ENCODE measurements around the gene KMT2D.
A peak's percentile ranks its signal among the peaks of the same experiment; 100 is the strongest.

Gene KMT2D

DNA sequence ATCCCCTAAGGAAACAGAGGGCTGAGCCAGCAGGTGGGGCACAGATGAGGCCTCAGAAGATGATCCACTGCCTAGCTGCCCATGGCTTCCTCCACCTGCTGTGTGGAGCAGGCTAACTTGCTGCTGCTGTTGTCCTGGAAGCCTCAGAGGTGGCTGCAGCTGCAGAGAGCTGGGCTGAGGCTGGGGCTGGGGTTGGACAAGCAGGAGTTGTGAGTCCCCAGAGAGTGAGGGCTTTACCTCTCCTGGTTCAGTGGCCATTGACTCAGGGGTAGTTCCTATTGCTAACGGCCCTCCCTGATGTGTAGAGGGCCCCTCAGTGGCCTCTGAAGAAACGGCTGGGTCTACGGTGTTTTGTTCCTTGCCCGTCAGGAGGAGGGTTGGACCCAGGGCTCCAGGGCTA is 28.3 kb downstream of the KMT2D start:
- DNase-seq: no peak

DNA sequence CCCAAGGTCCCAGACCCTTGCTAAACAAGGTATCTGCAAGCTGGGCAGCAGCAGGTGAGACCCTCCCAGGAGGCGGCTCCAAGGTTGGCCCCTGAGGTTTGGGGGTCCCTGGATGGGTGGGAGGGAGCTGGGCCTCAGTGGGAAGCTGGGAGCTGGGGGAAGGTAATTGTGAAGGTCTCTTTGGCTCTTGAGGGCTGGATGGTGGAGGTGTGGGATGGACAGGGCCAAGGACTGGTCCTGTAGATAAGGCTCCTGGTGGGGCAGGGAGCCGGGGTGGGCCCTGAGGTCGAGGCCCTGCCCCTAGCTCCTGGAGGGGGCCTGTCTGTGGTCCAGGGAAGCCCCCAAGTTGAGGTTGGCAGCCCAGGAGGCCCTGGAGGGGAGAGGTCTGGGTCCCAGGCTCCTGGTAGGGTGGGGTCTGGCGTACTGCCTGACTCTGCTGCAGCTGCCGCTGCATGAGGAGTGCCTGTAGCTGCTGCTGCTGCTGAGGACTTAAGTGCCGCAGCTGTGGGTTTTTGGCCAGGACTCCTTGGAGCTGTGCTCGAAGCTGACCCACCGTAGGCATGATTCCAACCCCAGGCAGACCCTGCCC is 28.9 kb downstream of the KMT2D start:
- no peak for DNase-seq

DNA sequence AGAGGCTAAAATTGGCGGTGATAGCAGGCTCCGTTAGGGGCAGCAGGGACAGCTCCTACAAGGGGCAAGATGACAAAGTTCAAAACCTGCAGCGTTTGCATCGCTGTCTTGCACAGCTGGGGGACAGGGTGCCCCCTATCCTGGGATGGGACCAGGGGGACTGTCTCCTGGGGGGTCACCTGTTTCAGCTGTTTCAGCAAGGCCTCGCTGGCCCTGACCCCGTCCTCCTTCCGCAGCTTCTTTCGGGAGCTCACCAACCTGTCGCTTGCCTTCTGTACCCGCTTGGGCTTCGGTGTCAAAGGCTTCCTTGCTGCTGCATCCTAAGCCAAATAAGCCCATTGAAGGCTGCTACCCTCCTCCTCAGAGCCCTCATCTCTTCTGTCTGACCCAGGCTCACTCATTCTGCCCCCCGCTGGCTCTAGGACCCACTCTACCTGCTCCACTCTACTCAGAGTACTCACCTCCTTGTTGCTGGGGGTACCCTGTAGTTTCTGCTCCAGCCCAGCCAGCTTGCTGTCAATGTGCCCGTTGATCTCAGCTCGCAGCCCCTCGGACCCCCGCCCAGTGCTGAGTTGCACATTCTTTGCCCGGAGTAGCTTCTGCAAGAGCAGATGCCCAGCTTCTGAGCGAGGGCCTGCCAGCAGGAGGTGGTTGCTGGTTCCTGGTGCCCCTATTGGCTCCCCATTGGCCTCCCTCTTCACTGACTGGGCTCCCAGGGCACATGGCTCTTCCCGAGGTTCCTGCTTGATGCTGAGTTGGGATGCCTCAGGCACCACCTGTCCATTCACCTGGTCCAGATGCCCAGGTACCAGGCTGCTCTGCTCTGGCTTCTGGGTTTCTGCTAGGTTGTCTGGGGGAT is 29.7 kb downstream of the KMT2D start:
- DNase-seq: no peak

DNA sequence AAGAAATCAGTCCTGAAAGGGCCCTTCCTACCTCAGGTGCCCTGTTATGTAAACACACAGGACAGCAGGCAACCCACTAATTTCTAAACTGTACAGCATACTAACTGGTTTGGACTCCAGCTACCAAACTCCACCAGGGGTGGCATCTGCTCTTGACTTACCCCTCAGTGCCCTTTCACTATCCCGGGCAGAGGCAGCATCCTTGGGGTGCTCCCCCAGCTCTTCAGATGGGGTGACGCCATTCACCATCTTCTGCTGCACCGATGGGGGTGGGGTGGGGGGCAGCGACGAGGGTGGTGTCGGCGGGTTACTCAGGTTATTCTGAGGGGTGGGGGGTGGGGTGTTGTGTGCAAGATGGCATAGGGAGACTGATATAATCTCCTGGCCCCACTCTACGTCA is 30.5 kb downstream of the KMT2D start:
- DNase-seq: no peak

DNA sequence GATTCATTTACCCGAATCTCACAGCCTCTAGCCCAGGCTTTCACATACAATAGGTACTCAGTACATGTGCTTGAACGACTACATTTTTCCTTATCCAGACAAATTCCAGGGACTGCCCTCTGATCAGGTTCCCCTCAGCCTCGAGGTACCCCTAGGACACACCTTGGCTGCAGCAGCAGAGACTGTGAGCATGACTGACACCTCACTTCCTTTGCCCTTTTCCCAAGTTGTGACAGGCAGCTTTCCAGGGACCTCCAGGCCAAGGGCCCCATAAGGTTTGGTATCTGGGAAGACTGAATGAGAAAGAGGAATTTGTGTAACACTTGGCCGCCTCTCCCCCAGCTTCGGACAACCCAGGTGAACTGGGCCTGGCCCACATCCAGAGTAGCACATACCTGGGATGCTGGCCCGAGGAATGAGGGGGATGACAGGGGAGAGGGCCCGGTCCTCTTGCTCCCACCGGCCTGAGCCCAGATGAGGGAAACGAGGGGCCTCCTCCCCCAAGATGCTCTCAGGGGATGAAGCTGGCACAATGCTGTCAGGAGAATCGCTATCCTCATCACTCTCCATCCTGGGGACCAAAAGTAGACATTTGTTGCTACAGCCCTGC is 31.8 kb downstream of the KMT2D start:
- no peak for DNase-seq

DNA sequence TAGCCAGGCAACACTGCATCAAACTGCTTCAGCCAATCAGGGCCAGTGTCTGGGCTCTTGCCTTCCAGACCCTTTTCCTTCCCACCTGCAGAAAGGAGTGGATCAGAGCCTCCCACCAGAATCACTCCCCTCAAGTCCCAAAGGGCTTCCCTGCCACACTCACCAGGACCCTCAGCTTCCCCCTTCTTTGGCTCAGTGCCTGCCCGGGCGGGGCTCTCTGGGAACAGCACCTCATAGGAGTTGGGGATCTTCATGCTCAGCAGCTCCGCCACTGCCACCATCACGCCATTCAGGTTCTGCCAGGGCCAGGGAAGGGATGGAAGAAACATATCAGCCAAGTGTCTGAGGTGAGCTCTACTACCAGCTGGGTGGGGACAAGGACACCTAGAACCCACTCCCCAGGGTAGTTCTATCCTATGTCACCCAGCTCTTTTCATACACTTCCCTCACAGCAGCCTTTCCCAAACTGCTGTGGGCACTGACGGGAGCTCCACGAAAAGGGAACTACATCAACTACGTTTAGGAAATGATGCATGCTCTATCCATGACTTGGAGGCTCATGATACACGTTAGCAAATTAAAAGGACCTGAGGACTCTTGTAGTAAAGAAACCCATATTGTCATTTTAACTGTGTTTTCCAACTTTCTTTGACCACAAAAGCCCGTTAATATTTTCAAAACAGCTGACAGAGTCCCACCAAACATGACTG is 32.6 kb downstream of the KMT2D start:
- DNase-seq: no peak

DNA sequence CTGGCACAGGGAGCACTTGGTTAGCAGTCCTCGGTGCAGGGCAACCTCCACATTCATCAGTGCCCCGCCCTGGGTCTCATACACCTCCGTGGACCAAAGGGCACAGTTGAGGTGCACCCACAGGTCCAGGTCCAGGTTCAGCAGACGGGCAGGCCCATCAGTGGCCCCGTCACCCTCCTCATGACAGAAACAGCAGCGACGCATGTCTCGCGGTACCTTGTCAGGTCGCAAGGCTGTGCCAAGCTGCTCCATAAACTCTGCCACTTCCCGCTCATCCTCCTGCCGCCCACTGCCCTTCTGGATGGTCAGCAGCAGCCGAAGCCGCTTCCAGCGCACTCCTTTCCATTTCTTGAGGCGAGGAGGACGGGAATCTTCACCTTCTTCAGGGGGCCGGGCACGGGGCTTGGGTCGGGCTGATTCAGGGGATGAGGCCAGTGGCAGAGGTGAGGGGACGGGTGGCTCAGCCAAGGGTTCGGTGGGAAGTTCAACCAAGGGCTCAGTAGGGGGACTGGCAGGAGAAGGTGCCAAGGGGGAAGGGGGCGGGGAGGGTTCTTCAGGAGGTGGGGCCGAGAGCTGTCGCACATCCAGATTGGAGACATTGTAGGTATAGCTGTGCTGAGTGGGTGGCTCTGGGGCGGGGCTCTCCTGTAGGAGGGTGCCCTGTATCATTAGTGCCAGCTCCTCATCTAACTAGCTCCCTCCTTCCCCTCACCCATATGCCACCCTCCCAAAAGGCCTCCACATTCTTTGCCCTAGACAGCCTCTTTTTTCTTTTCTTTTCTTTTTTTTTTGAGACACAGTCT is 33.7 kb downstream of the KMT2D start:
- no peak for DNase-seq

DNA sequence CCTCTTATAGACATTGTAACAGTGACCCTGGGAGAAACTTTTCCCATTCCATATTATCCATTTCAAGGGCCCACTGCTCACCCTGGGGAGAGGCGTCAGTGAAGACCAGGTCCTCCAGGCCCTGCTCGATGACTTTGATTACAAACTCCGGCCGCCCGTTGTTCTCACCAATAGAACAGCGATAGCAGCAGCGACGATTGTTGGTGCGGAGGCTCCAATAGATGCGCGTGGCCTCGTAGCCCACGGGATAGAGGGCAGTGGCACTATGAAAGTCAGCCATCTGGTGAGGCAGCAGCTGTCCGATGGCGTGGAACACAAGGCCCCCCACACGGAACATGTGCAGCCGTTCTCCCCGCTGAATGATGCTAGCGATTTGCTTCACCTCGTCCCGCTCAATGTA is 34.5 kb downstream of the KMT2D start:
- DNase-seq: no peak

DNA sequence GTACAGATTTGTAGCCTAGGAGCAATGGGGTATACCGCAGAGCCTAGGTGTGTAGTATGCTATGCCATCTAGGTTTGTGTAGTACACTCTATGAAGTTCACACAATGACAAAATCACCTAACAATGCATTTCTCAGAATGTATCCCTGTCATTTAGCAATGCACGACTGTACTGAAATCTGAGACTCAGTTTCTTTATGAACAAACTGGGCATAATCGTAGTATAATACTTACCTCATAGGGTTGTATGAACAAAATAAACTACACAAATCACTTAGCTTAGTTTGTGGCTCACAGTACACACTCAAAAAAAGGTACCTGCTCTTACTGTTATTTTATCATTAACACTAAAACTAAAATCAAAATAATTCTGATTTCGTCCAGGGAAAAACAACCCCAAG is 35.1 kb downstream of the KMT2D start:
- no peak for DNase-seq

DNA sequence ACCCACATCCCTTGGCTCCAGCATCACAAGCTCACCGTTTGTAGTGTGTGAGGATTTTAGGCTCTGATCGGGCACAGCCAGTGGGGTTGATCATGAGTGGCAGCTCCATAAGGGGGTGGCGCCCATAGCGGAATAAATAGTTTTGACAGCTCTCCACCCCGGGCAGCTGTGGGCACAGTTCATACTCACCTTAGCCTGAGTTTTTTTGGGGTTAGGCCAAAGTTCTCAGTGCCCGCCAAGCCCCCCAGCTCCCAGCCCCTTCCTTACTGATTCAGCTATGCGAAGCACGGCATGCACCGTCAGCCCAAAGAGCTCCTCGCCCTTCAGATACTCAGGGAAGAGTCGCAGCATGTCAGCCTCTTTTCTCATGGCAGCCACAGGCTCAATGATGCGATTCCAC is 36.1 kb downstream of the KMT2D start:
- DNase-seq: no peak

DNA sequence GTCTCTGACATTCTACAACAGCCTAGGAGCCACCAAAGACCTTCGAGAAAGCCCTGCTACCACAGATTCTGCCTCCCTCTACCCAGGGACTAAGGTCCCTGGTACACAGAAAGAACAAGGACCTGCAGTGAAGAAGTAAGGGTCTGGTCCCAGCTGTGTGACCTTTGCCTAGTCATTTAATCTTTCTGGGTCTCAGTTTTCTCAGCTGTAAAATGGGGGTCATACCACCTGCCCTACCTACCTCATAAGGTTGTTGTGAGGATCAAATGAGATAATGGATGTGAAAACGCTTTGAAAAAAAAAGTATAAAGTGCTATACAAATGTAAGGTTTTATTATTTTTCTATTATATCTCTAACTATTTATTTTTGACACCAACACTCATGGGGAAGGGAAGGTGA is 36.8 kb downstream of the KMT2D start:
- DNase-seq: no peak

DNA sequence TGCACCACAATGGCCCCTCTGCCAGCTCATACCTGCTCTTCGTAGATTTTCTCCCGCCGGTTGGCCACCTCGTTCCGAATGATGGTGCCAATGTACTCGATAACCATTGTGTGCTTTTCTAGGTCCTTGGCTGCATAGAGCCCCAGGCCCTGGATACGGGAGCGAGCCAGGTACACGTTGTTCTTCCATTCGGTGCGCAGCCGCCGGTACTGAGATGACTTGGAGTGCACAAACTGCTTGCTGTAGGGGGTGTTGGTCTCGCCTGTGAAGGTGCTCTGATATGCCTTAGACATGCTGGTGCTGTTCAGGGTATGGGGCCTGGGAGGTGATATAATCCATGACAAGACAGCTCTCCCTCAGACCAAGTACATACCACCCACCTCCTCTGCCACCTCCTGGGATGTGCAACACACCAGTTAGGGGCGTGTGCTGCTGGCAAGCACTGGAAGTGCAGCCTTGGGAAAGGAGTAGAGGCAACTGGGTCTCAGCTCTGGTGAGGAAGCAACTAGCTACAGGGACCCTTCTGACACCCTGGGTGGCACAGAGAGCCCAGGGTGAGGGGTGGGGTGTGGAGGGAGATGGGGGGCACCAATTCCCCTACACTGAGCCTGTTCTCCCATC is 37.9 kb downstream of the KMT2D start:
- no peak for DNase-seq

DNA sequence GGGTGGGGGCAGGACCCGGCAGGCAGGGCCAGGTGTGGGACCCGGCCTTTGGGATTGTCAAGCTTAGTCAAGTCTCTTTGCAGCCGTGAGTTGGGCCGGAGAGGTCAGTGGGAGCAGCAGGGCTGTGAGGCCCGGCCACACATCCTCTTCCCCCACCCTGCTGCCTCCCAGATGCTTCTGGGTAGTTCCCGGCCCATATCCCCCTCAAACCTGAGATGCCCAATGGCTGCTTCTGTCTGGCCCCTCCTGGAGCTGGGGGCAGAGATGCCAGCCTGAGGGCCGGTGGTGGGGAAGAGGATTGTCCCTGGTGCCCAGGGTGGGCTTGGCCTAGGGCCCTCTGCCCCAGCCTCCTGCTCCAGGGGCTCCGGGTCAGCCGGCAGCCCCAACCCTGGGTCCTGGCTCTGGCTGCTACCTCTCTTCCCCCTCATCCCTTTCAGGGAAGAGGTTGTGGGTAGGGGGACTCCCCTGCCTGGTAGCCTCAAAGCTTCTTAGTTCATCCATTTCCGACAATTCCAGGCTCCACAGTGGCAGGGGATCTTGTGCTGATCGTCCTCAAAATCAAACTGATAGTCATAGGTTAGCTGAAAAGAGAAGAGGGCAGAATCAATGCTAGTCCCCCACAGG is 39.2 kb downstream of the KMT2D start:
- DNase-seq: no peak

DNA sequence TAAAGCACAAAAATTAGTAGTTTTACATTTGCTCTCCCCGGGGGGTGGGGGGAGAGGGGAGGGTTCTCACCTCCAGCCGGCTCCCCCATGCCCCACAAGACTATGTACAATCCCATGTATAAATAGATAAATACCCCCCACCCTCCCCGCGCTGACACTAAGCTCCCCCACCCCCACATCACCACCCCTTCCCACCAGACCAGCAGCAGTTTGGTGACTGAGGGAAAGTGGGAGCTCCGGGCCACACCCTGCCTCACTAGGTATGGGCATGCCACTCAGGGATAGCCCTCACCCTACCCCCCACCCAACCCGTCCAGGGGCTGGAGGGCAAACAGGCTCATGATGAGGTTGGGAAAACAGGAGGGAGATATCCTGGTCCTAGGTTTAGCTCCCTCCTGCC is 40.2 kb downstream of the KMT2D start:
- DNase-seq: no peak

DNA sequence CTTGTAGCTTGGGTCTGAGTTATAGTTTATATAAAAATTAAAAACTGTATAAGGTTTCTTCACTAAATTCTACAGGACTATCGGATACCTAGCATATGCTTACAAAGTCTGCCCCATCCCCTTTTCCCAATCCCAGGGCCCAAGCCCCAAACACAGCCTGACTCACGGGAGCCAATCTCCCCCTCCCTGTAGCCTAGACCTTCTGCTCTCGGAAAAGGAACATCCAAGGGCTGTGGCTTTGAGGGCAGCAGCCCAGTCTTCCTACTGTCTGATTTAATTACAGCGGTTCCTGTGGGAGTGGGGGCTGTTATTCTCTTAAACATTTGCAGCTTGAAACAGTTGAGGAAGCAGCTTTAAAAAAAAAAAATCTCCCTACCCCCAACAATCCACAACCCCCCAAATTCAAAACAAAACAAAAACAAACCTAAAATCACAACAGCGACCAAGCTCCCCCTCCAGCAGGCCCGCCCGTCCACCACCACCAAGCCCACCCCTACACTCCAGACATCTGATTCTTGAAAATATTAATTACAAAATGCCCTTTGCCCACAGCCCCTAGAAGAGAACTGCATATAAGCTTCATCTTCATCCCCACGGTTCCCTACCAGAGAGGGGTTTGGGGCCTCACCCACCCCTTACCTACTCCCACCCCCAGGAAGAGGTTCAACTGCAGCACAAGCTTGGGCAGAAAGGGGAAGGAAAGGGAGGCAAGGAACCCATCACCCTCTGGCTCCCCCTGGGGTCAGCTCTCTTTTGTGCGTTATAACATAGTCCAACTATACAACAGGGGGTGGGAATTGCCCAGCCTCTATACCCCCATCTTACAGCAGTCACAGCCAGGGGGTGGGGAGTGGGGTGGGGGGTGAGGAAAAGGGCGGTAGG is 40.9 kb downstream of the KMT2D start:
- peak; percentile 42 for DNase-seq

DNA sequence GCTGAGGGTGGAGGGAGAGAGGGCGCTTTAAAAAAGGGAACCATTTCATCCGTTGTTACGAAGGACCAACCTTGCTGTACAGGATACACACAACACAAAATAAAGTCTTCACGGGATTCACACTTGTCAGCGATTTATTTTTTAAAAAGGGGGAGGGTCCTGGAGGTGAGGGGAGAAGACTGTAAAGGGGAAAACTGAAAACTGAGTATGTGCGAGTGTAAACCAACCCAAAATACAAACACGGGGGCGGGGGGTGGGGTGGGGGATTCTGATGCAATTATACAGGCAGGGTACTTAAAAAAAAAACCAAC is 41.5 kb downstream of the KMT2D start:
- DNase-seq: no peak

DNA sequence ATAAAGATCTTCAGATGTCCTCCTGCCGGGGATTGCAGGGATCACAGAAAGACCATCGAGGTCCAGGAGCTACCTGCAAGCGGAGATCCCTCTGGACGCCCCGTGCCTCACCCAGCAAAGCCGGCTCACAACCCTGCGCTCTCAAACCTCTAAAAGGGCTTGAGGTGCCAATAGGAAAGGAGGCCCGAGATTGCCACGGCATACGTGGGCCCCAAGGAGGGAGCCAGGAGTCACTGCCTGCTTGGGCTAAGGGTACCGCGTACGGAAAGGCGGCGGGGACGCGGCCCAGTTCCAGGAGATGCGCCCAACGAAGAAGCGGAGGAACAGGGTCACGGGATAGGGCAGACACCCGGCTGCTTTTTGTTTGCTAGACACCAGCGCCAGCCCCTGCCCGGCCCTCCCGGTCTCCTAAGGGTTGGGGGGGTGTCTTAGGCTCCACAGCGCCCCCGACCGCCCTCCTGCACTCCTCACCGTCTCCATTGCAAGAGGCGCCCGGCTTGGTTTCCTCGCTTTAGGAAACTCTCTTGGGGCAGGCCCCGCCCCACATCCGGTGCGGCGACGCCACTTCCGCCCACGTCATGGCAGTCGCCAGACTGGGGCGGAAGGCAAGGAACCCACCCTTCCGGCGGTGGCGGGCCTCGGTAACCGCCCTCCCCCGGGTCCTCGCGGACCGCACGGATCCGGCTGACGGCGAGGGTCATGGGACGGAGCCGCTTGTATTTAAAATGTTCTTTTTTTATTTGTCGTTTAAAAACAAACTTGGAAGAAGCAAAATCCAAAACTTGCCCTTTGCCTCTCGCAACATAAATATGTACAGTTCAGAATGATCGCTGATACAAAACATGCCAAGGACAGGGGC is 42.1 kb downstream of the KMT2D start, which contains the start of gene PRKAG1:
TSS of gene PRKAG1 (minus strand) at position 516 of the 859 bp plus-strand sequence. CDS start at position 480, 36 bp downstream.
- peak; percentile 97 for DNase-seq

DNA sequence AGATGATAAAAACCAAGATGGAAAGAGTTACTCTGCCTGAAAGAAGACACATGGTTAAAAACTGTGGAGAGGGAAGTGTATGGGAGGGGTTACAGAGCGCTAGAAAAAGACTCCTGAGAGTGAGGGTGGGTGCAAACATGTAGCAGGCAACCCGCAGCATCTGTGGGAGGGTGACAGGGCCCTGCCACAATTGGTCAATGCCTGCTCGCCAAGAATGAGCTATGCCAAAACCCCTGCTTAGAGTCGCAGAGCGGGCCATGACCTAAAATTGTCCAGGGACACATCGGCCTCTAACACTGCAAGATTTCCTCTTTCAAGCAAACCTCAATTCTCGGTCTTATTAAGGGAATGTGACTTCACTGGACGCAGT is 42.7 kb downstream of the KMT2D start:
- no peak for DNase-seq

DNA sequence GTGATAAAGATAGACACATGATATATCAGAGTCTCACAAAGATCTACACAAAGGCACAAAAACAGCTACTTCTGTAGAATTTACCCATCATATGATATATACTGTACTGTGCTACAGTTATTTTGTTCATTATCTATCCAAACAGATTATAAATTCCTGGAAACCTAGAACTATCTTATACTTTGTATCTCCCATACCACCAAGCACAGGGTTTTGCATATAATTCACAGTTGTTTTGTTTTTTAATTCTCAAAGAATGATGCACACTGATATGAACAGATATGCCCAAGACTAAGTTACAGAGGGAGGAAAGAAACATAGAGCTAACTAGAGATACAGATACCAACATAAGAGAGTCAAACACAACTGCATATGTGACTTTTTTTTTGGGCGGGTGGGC is 45.4 kb downstream of the KMT2D start:
- DNase-seq: no peak

DNA sequence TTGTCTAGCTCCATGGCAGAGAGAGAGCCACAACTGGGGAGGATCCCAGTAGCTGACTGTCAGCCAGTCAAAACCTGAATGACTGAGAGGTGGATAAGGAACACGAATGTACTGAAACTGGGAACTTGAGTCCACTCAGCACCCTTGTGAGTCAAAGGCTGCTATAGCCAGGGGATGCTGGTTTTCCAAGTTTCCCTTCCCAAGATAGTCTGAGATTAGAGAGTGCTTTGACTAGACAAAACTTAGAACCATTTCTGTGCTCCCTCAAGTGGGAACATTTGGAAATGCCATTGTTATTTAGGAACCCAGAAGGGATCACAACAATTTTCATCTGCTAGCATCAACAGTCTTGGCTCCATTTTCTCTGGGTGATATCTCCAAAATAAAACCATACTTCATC is 46.0 kb downstream of the KMT2D start:
- DNase-seq: no peak
